GM21825 (cell line): Measurements from ENCODE around the gene TOGARAM2.

Source experiments
- ATAC-seq: cut with Tn5 transposase; IDR thresholded peaks from one replicate; pipeline ENCODE4 v1.9.1; 2021; ENCODE audit warnings: mild to moderate bottlenecking, moderate library complexity; ENCODE audit not compliant: unreplicated experiment

Gene TOGARAM2

GRCh38 chr2:28981016-28981441 is at the start of gene TOGARAM2:
Gene TOGARAM2, plus strand, starts transcription at chr2:28981298. Its CDS starts 13,537 bp downstream, at chr2:28994835.
- no peak for ATAC-seq

GRCh38 chr2:28934769-28935168 is 46.3 kb upstream of the TOGARAM2 start:
- no peak for ATAC-seq

GRCh38 chr2:28941008-28941407 is 40.1 kb upstream of the TOGARAM2 start:
- no peak for ATAC-seq

GRCh38 chr2:28944535-28945248 is 36.4 kb upstream of the TOGARAM2 start:
- no peak for ATAC-seq

DNA sequence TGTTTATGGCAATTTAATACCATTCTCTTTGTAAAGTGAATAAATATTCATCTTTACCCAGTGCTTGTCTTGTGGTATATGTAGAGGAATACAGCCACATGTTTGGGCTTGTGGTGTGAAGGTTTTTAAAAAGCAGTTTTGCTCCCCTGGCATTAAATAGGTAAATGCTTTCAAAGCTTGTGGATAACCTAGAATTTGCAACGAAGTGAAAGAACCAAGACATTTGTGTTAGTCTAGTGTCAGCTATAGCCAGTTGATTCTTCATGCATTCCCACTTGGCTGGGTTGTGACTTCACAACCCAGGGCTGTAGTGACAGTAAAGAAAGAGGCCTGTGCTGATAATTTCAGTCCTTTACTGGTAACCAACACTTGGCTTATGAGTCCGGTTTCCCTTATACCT is 32.9 kb upstream of the TOGARAM2 start:
- no peak for ATAC-seq

DNA sequence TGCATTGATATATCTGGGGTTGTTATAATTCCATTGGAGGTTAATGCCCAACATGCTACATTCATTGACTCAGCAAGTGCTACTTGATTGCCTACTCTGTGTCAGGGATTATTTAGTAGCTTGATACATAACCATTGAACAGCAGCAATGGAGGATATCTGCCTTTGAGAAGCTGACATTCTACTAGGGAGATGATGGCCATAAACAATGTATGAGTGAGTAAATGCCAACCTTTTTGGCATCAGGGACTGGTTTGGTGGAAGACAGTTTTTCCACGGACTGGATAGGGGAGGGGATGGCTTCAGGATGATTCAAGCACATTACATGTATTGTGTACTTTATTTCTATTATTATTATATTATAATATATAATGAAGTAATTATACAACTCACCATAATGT is 31.9 kb upstream of the TOGARAM2 start:
- no peak for ATAC-seq

- no peak for ATAC-seq
Observed at GRCh38 chr2:28949617-28950305, 31.3 kb upstream of the TOGARAM2 start.

DNA sequence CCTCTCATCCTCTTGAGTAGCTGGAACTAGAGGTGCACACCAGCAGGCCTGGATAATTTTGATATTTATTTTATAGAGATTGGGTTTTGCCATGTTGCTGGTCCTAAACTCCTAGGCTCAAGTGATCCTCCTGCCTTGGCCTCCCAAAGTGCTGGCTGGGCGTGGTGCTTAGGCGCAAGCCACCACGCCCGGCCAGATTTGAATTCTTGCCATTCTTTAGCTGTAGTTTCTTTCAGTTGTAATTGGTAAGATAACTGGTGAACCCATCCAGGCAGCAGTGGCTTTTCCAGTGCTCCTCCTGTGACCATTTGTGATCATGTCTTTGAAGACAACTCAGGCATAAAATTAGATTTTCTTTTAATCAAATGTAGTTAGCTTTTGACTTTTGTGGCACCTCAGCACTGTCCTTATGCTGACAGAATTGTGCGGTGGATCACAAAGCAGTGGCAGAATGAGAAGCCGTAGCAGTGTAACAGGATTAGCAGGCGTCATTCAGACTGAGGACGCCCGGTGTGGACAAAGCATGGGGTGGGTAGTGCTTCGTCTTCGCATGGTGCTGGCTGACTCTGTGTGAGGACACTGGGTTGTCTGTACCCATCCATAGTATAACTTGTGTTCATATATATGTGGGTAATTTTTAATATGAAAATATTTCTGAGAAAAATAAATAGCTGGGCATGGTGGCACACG is 30.0 kb upstream of the TOGARAM2 start:
- ATAC-seq = no peak

DNA sequence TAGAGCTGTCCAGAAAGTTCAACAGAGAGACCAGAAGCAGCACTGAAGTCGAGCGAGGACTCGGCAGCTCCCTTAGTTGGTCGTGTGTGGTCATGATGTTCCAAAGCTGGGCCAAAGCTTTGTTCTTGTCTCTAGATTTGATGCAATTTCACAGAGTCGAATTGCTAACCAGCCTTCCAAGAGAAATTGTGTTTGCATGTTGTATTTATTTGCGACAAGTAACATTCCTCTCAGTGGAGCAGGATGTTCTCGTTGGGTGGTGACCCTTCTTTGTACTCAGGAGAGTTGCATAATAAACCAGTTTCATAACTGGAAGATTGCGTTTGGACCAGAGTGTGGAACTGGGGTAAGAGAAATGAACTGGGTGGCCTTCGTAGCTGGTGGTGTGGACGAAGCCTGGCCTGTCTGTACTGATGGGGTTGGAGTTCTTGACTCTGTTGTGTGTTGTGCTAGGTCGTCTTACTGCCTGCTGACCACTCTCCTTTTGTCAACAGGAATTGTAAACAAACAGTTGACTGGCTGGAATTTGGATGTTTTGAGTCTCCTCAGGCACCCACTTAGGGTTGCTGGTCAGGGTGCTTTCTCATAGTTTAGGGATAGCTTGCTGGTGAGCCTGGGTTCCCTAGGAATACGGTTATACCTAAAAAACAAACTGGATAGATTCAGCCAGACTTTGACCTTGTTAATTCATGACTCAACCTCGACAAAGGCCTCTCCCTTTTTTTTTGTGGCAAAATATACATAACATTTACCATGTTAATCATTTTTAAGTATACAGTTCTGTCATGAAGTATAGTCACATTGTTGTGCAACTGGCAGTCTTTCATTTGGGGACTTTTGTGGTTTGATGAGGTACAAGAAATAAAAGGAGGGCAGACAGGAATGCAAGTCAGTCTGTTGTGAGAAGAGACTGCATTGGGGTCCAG is 28.9 kb upstream of the TOGARAM2 start:
- ATAC-seq = no peak

- ATAC-seq = no peak
Observed at GRCh38 chr2:28952836-28953211, 28.3 kb upstream of the TOGARAM2 start.

GRCh38 chr2:28955467-28955866 is 25.6 kb upstream of the TOGARAM2 start:
- ATAC-seq = no peak

DNA sequence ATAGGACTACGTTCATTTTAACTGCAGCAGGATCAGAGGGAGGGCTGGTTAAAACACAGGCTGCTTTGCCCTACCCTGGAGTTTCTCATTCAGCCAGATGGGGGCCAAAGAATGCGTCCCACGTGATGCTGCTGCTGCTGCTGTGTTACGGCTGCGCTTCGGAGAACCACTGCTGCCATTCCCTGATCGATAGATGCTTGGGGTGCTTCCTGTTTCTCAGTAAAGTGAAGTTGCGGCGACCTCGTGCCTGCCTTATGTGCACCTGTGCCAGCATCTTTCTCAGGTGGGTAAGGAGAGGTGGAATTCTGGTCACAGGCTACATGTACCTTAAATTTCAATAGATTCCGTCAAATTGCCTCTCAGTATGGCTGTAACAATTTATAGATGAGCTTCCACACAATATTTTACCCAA is 24.7 kb upstream of the TOGARAM2 start:
- ATAC-seq = no peak

DNA sequence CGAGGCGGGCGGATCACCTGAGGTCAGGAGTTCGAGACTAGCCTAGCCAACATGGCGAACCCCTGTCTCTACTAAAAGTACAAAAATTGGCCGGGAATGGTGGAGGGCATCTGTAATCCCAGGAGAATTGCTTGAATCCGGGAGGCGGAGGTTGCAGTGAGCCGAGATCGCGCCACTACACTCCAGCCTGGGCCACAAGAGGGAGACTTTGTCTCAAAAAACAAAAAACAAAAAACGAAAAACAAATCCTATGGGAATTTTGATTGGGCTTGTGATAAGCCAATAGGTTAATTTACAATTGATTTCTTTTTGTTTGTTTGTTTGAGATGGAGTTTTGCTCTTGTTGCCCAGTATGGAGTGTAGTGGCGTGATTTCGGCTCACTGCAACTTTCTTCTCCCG is 24.2 kb upstream of the TOGARAM2 start:
- no peak for ATAC-seq

DNA sequence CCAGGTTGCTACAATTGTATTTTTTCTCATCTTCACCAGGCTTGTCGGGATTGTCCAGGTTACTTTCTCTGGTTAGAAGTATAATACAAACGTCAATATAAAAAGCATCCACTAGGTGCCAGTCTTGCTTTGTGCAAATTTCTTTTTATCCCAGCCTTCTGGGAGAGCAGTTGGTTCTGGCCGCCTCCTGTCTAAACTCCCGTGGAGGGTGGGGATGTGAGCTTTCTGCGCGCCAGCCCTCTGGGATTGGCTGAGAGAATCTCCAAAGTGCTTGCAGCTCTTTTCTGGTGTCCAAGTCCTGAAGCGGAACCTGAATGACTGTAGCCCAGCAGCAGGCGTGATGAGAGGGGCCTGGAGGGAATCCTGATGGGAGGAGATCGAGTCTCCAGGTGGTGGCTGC is 22.4 kb upstream of the TOGARAM2 start:
- no peak for ATAC-seq

GRCh38 chr2:28960401-28960800 is 20.7 kb upstream of the TOGARAM2 start:
- no peak for ATAC-seq

DNA sequence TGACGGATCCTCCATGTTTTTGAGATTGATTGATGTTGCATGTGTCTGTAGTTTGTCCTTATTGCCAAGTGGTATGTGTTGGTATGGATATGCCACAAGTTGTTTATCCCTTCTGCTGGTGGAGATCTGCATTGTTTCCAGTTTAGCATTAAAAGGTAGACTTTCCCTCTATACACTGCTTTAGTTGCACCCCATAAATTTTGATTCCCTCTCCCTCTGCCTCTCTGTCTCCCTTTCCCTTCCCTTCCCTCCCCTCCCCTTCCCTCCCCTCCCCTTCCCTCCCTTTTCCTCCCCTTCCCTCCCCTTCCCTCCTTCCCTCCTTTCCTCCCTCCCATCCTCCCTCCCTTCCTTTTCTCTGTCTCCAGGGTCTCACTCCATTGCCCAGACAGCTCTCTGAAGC is 18.6 kb upstream of the TOGARAM2 start:
- ATAC-seq = no peak

- no peak for ATAC-seq
Observed at GRCh38 chr2:28970464-28971160, 10.5 kb upstream of the TOGARAM2 start.

DNA sequence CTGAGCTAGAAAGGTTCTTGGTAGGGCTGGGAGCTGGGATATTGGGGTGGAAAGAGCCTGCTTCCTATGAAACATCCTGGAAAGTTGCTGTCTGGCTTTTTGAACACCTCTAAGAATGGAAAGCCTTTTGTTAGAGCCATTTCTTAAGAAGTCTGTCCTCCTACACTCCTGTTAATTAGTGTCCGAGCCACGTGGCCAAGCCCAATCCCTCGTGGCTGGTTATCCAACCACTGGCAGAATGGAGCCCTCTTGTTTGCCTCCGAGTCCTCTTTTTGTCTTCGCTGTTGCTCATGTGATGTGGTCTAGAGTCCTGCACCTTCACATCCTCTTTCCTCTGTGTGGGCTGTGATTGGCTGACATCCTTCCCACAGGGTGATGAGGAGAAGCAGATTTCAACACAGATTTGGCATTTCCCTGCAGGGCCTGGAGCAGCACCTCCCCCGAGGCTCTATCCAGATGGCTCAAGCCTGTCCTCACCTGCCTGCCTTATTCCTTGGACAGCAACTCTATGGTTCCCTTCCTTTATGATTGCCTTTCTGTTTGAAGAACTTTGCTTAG is 8.2 kb upstream of the TOGARAM2 start:
- ATAC-seq = no peak

GRCh38 chr2:28974252-28974651 is 6.8 kb upstream of the TOGARAM2 start:
- no peak for ATAC-seq

- no peak for ATAC-seq
Observed at GRCh38 chr2:28975671-28976070, 5.4 kb upstream of the TOGARAM2 start.
